Measurements from ENCODE around the gene TEK.
"Not testable (repeated sequence)": the region's sequence is repeated elsewhere in the genome, so short reads cannot be mapped to it uniquely, and the experiment has no call there.

The TEK gene

GRCh38 chr9:27212621-27213020 lies 103.6 kb downstream of the TEK start:
- DNase-seq (ENCODE audit: low read depth in 2 of 2), result no peak

GRCh38 chr9:27227192-27227591 lies 118.2 kb downstream of the TEK start:
- DNase-seq (ENCODE audit: low read depth in 2 of 2), result no peak

- not testable (repeated sequence) for DNase-seq (ENCODE audit: low read depth in 2 of 2)
Observed at GRCh38 chr9:27239648-27240047, 130.6 kb downstream of the TEK start.

- DNase-seq (ENCODE audit: low read depth in 2 of 2), result peak in 1 of 2 donors; percentile 1
Observed at GRCh38 chr9:27247756-27248155, 138.7 kb downstream of the TEK start.

- no peak for DNase-seq (ENCODE audit: low read depth in 2 of 2)
Observed at GRCh38 chr9:27248702-27249101, 139.7 kb downstream of the TEK start.

GRCh38 chr9:27258662-27259061 lies 149.6 kb downstream of the TEK start:
- no peak for DNase-seq (ENCODE audit: low read depth in 2 of 2)

DNA sequence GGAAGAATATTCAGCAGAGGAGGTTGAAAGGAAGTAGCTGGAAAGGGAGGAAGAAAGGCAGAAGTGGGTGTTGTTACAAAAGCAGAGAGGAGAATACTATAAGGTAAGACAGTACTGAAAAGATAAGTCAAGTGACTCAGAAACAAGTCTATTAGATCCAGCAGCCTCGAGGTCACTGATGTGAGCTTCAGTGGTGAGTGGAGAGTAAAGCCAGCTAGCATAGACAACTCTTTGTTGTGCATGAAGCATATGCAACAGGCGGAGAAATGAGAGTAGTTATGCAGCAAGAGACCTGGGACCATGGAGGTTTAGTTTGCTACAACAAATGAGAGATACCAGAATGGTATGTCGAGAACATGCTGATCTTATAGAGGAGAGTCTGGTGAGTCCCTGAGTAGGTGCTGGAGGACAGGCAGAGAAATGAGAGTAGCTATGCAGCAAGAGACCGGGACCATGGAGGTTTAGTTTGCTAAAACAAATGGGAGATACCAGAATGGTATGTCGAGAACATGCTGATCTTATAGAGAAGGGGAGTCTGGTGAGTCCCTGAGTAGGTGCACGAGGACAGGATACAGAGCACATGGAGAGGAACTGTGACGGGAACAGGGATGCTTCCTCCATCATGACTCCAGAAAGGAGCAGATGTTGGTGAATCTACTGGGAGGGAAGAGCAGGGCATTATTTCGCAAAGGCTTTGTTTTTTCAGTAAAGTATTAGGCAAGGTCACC lies 151.9 kb downstream of the TEK start:
- DNase-seq (ENCODE audit: low read depth in 2 of 2), result no peak

DNA sequence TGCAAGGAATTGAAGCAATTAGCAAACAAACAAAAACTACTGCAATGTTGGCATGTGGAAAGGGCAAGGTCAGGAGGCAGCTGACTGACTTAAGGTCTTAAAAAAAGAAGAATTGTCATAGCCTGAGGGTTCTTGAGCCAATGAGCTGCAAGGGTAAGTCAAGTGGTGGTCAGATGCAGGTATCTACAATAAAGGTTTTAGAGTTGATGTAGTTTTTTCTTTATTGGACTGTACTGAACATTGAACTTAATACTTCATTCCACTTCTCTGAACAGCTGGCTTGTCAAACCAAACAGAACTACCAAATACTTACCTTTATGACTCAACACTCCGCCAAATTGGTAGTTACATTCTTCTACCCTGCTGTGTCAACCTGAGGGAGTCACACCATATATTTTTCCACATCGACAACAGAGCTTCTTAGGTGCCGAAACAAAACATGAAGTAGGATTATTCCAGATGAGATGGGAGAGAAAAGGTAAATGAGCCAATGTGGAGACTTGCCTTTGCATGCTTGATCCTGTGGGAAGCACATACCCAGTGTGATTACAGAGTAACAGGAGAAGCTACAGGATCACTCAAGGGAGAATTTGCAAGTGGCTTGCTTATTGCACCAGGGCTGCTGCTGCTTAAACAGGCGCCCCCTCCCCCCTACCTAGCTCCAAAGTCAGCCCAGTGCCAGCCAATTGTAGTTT lies 152.6 kb downstream of the TEK start:
- DNase-seq (ENCODE audit: low read depth in 2 of 2), result no peak

- DNase-seq (ENCODE audit: low read depth in 2 of 2), result no peak
Observed at GRCh38 chr9:27272103-27272502, 163.1 kb downstream of the TEK start.

- no peak for DNase-seq (ENCODE audit: low read depth in 2 of 2)
Observed at GRCh38 chr9:27273186-27273585, 164.2 kb downstream of the TEK start.

DNA sequence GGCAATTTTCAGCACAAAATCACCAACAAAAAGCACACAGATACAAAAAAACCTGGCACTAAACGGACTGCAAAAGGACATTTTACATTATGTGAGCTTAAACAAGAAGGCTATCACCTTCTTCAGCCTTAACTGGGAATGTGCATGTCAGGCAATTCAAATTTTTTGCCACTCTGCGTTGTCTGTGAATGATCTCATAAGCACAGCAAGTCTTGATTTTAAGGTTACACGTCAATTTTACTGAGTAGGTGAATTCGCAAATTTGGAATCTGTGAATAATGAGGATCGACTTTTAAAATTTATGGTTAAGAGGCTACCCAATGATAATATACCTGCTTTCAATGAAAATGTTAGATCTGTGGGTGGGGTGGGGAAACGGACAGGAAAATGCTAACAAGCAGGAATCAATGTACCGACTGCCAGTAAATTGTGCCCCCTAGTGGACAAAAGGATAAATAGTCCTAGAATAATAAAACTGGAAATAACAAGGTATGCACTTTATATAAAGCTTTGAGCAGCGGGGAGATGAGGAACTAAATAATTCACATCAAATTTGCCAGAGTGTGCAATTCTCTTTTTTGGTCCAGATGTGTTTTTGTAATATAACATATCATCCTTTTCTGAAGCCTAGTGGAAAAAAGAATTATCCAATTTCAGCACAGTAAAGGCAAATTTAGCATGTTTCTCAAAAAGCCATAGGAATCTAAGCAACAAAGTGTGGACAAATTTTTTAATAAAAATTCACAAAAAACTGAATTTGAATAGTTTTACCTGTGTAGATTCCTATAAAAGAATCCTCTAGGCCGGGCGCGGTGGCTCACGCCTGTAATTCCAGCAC lies 167.4 kb downstream of the TEK start:
- peak in 1 of 2 donors; percentile 1 for DNase-seq (ENCODE audit: low read depth in 2 of 2)

- no peak for DNase-seq (ENCODE audit: low read depth in 2 of 2)
Observed at GRCh38 chr9:27278374-27278773, 169.3 kb downstream of the TEK start.

DNA sequence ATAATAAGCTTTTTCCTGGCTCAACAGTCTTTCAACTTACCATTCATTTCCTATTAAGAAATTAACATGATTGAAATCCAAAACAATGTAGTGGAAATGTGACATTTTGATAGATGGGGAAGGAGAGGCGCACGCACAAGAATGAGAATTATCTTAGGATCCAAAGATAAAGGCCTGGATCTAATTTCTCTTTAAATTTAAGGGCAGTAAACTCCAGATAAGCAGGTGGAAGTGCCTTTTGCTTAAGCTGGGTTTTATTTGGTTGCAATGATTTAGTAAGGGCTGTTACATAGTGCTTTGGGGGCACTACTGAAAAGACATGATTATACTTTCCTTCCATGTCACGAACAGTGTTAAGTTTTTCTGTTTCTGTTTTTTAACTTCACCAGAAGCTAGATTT lies 170.6 kb downstream of the TEK start:
- no peak for DNase-seq (ENCODE audit: low read depth in 2 of 2)
